PC-3 (cell line): ENCODE data around the gene CEP68.

ENCODE experiments used
- CTCF ChIP-seq: fragments of 300-600 bp; sonication (generic); conservative IDR thresholded peaks from 2 replicates; pipeline ENCODE4 v1.5.1; 2017; ENCODE audit warnings: antibody characterized with exemption, low read depth, mild to moderate bottlenecking, low read length
- EZH2 ChIP-seq: fragments of 300-600 bp; sonication (generic); IDR thresholded peaks from one replicate; pipeline ENCODE4 v1.6.1; 2017; ENCODE audit warnings: antibody characterized with exemption, mild to moderate bottlenecking, low read length; ENCODE audit not compliant: unreplicated experiment

GRCh38 chr2:65097844-65098243, 41.6 kb downstream of the CEP68 start:
- no peak for TF ChIP-seq CTCF
- no peak for TF ChIP-seq EZH2
